GM21529 (cell line): Measurements from ENCODE around the gene KIFAP3.
A peak's percentile ranks its signal among the peaks of the same experiment; 100 is the strongest.
"Not testable (repeated sequence)": the region's sequence is repeated elsewhere in the genome, so short reads cannot be mapped to it uniquely, and the experiment has no call there.

Source experiments
- ATAC-seq: cut with Tn5 transposase; IDR thresholded peaks from one replicate; pipeline ENCODE4 v1.9.1; 2021; ENCODE audit not compliant: unreplicated experiment

KIFAP3 gene

GRCh38 chr1:169925505-169926482, 148.7 kb downstream of the KIFAP3 start:
- ATAC-seq: peak; percentile 68

GRCh38 chr1:169924829-169925228, 149.7 kb downstream of the KIFAP3 start:
- ATAC-seq: no peak

- no peak for ATAC-seq
These were observed 150.4 kb downstream of the KIFAP3 start for GRCh38 chr1:169924063-169924462.

GRCh38 chr1:169921080-169921479, 153.4 kb downstream of the KIFAP3 start:
- no peak for ATAC-seq

GRCh38 chr1:169918927-169919326, 155.6 kb downstream of the KIFAP3 start:
- ATAC-seq: no peak

GRCh38 chr1:169918220-169918619, 156.3 kb downstream of the KIFAP3 start:
- not testable (repeated sequence) for ATAC-seq

- no peak for ATAC-seq
These were observed 159.3 kb downstream of the KIFAP3 start for GRCh38 chr1:169915150-169915549.

- ATAC-seq: no peak
These were observed 160.0 kb downstream of the KIFAP3 start for GRCh38 chr1:169914531-169914930.

- ATAC-seq: no peak
These were observed 165.0 kb downstream of the KIFAP3 start for GRCh38 chr1:169909499-169909898.

- ATAC-seq: no peak
These were observed 167.6 kb downstream of the KIFAP3 start for GRCh38 chr1:169906938-169907337.

- ATAC-seq: no peak
These were observed 169.7 kb downstream of the KIFAP3 start for GRCh38 chr1:169904834-169905233.

- ATAC-seq: no peak
These were observed 171.7 kb downstream of the KIFAP3 start for GRCh38 chr1:169902751-169903150.

- ATAC-seq: no peak
These were observed 173.4 kb downstream of the KIFAP3 start for GRCh38 chr1:169901115-169901514.

- no peak for ATAC-seq
These were observed 173.9 kb downstream of the KIFAP3 start for GRCh38 chr1:169900571-169900970.

GRCh38 chr1:169899519-169900217, 174.8 kb downstream of the KIFAP3 start:
- ATAC-seq: no peak

- no peak for ATAC-seq
These were observed 178.5 kb downstream of the KIFAP3 start for GRCh38 chr1:169896013-169896412.

- ATAC-seq: no peak
These were observed 179.9 kb downstream of the KIFAP3 start for GRCh38 chr1:169894424-169895145.

- peak; percentile 85 for ATAC-seq
These were observed 180.7 kb downstream of the KIFAP3 start, which contains the start of gene SCYL3 for GRCh38 chr1:169893645-169894423. Gene SCYL3 (minus strand): TSS chr1:169893896. CDS start chr1:169888840, 5,056 bp downstream.

- ATAC-seq: peak; percentile 10
These were observed 181.4 kb downstream of the KIFAP3 start for GRCh38 chr1:169892927-169893644.
